ENCODE data around the gene NKD1. TPM values are rescaled to one million over a fixed set of nuclear protein-coding genes. Genes with fewer than 3 reads are reported as not detected.

NKD1 gene
- total RNA-seq, 2 donors from 2014 or later: 2.3 TPM

- H3K4me1 ChIP-seq: no peaks in the 10 kb centered on the region
- H3K4me3 ChIP-seq: no peak overlapping the region
- intact Hi-C loops (cut with DNase I): no loop called here
- no peaks in the 10 kb centered on the region for H3K9me3 ChIP-seq
- no peak for TF ChIP-seq CTCF (IDR thresholded peaks at IDR 0.05)
- H3K27me3 ChIP-seq: no peaks in the 10 kb centered on the region
- H3K36me3 ChIP-seq: no peaks in the 10 kb centered on the region
- DNase-seq: no peak
- no peak overlapping the region for H3K9ac ChIP-seq (ENCODE audit: low read depth in 2 of 2, low read length in 2 of 2)
- H3K27ac ChIP-seq: no peak overlapping the region
Measured at GRCh38 chr16:50573279-50573678, 25.1 kb downstream of the NKD1 start.

GRCh38 chr16:50573947-50574744, 25.9 kb downstream of the NKD1 start:
- Histone ChIP-seq H3K27ac (no peak overlapping the region), H3K9ac (ENCODE audit: low read depth in 2 of 2, low read length in 2 of 2) (no peak overlapping the region), H3K9me3 (no peaks in the 10 kb centered on the region), H3K36me3 (no peaks in the 10 kb centered on the region), H3K4me1 (no peaks in the 10 kb centered on the region), H3K27me3 (no peaks in the 10 kb centered on the region), H3K4me3 (no peak overlapping the region)
- intact Hi-C loops (cut with DNase I): no loop called here
- DNase-seq: no peak
- TF ChIP-seq CTCF (IDR thresholded peaks at IDR 0.05): no peak

- intact Hi-C loops (cut with DNase I): no loop called here
- no peak overlapping the region for H3K9ac ChIP-seq (ENCODE audit: low read depth in 2 of 2, low read length in 2 of 2)
Measured at GRCh38 chr16:50574745-50575136, 26.5 kb downstream of the NKD1 start.

GRCh38 chr16:50575743-50576142, 27.5 kb downstream of the NKD1 start:
- DNase-seq: no peak
- intact Hi-C loops (cut with DNase I): no loop called here
- no peaks in the 10 kb centered on the region for H3K4me1 ChIP-seq
- no peak for TF ChIP-seq CTCF (IDR thresholded peaks at IDR 0.05)
- H3K27ac ChIP-seq: no peak overlapping the region
- H3K36me3 ChIP-seq: no peaks in the 10 kb centered on the region
- no peaks in the 10 kb centered on the region for H3K27me3 ChIP-seq
- H3K4me3 ChIP-seq: no peak overlapping the region
- no peak overlapping the region for H3K9ac ChIP-seq (ENCODE audit: low read depth in 2 of 2, low read length in 2 of 2)
- no peaks in the 10 kb centered on the region for H3K9me3 ChIP-seq

More at GRCh38 chr16:50574745-50575136, 26.5 kb downstream of the NKD1 start:
- H3K4me3 ChIP-seq: no peak overlapping the region
- no peak overlapping the region for H3K27ac ChIP-seq
- no peaks in the 10 kb centered on the region for H3K9me3 ChIP-seq
- H3K4me1 ChIP-seq: no peaks in the 10 kb centered on the region
- H3K27me3 ChIP-seq: no peaks in the 10 kb centered on the region
- no peaks in the 10 kb centered on the region for H3K36me3 ChIP-seq
- TF ChIP-seq CTCF (IDR thresholded peaks at IDR 0.05): no peak
- no peak for DNase-seq

GRCh38 chr16:50576403-50577113, 28.4 kb downstream of the NKD1 start:
- no peak overlapping the region for H3K9ac ChIP-seq (ENCODE audit: low read depth in 2 of 2, low read length in 2 of 2)
- TF ChIP-seq CTCF (IDR thresholded peaks at IDR 0.05): no peak
- H3K27me3 ChIP-seq: no peaks in the 10 kb centered on the region
- no peaks in the 10 kb centered on the region for H3K36me3 ChIP-seq
- DNase-seq: no peak
- H3K4me1 ChIP-seq: no peaks in the 10 kb centered on the region
- H3K9me3 ChIP-seq: no peaks in the 10 kb centered on the region
- no peak overlapping the region for H3K4me3 ChIP-seq
- intact Hi-C loops (cut with DNase I): no loop called here
- H3K27ac ChIP-seq: no peak overlapping the region

All from colonic mucosa (tissue), 4 donors.